Natural killer cell (primary cell): ENCODE measurements around the gene NUBP2. TPM values are rescaled to one million over a fixed set of nuclear protein-coding genes. Genes with fewer than 3 reads are reported as not detected.

Source experiments
- ATAC-seq, 3 donors: fragments of 150-1000 bp in 2 of 3; fragments of 200-7000 bp in 1 of 3; cut with Tn5 transposase; 1 replicate in 1 of 3; 2 replicates in 2 of 3; pipeline ENCODE4 v1.10.0; 2021; ENCODE audit warnings: mild to moderate bottlenecking in 2 of 3, moderate library complexity in 2 of 3
- DNase-seq, 2 donors: peaks; one replicate each; pipeline versions ENCODE4 v3.0.0 to v3.0.0-alpha.2; 2013 to 2021; ENCODE audit warnings: mixed read lengths in 1 of 2
- H3K27ac ChIP-seq: one replicate; pipeline ENCODE4 v1.5.1; 2013; ENCODE audit warnings: mild to moderate bottlenecking, low read length
- H3K27me3 ChIP-seq: one replicate; pipeline ENCODE4 v1.6.1; 2013; ENCODE audit warnings: low read length; ENCODE audit not compliant: control insufficient read depth, insufficient read depth
- H3K36me3 ChIP-seq: one replicate; pipeline ENCODE4 v1.6.1; 2013; ENCODE audit warnings: low read length; ENCODE audit not compliant: control insufficient read depth, insufficient read depth
- H3K4me1 ChIP-seq: one replicate; pipeline ENCODE4 v1.6.1; 2013; ENCODE audit warnings: low read length; ENCODE audit not compliant: control insufficient read depth, insufficient read depth
- H3K4me3 ChIP-seq: one replicate; pipeline ENCODE4 v1.5.1; 2013; ENCODE audit warnings: low read length
- H3K9me3 ChIP-seq: one replicate; pipeline ENCODE4 v1.6.1; 2013; ENCODE audit warnings: low read length; ENCODE audit not compliant: control insufficient read depth, insufficient read depth
- H3K27ac Mint-ChIP-seq, 2 donors: one replicate each; pipeline ENCODE4 v1.8.0; 2022; ENCODE audit warnings: mild to moderate bottlenecking in 2 of 2, mixed read lengths in 2 of 2, moderate library complexity in 1 of 2
- H3K27me3 Mint-ChIP-seq, 2 donors: one replicate each; pipeline ENCODE4 v1.8.0; 2022; ENCODE audit warnings: low read depth in 2 of 2, mixed read lengths in 2 of 2
- H3K36me3 Mint-ChIP-seq: one replicate; pipeline ENCODE4 v1.8.0; 2022; ENCODE audit warnings: mixed read lengths
- H3K4me1 Mint-ChIP-seq, 2 donors: one replicate each; pipeline ENCODE4 v1.8.0; 2022; ENCODE audit warnings: mixed read lengths in 2 of 2
- H3K4me3 Mint-ChIP-seq: one replicate; pipeline ENCODE4 v1.8.0; 2022; ENCODE audit warnings: mild to moderate bottlenecking, moderate library complexity, mixed read lengths
- H3K9me3 Mint-ChIP-seq, 2 donors: one replicate each; pipeline ENCODE4 v1.8.0; 2022; ENCODE audit warnings: mixed read lengths in 2 of 2
- CTCF ChIP-seq: fragments of 200-600 bp; IDR thresholded peaks from one replicate; pipeline ENCODE4 v1.8.0; 2022; ENCODE audit warnings: antibody characterized with exemption
- WGBS: methylation state at CpG from one replicate; pipeline ENCODE4 v1.1.7; 2013; ENCODE audit warnings: missing lambda C conversion rate; ENCODE audit not compliant: insufficient coverage; 5-methylcytosine and 5-hydroxymethylcytosine counted together
- intact Hi-C: fragments of 100-400 bp; cut with micrococcal nuclease; formaldehyde crosslinking; loops from one replicate; pipeline ENCODE4 v1.14.2; 2022
- total RNA-seq, 4 donors: library from RNA; stranded (reverse); fragments of 120-200 nt in 1 of 4; gene quantifications; one replicate each; pipeline versions ENCODE4 v1.2.3 to v1.2.4, GENCODE V29; 2013 to 2022

NUBP2 gene
- total RNA-seq, 3 donors from 2014 or later (not counting 1 experiment from before 2014, with no cell fraction given): 39.5 to 51.9 (median 49.4) TPM

- Mint-ChIP-seq H3K9me3 (no peaks in the 10 kb centered on the region), H3K27ac (no peak overlapping the region), H3K4me1 (peaks cover 6% of the 10 kb centered on the region in 2 donors), H3K27me3 (no peaks in the 10 kb centered on the region), H3K36me3 (peaks cover 5% of the 10 kb centered on the region), H3K4me3 (no peak overlapping the region)
- Histone ChIP-seq H3K36me3 (peaks cover 60% of the 10 kb centered on the region), H3K4me1 (no peaks in the 10 kb centered on the region), H3K27me3 (no peaks in the 10 kb centered on the region), H3K4me3 (no peak overlapping the region), H3K27ac (no peak overlapping the region), H3K9me3 (no peaks in the 10 kb centered on the region)
- intact Hi-C loops: no loop called here
- no peak for TF ChIP-seq CTCF
- 98% methylated on average over 25 of the region's 29 CpGs for WGBS
- no peak for DNase-seq
- ATAC-seq: no peak
These were observed 33.3 kb upstream of the NUBP2 start for GRCh38 chr16:1749152-1750117.

GRCh38 chr16:1751946-1752345, 30.8 kb upstream of the NUBP2 start:
- H3K27ac ChIP-seq: no peak overlapping the region
- H3K27ac Mint-ChIP-seq: no peak overlapping the region
- H3K4me1 ChIP-seq: peaks cover 1% of the 10 kb centered on the region
- H3K9me3 Mint-ChIP-seq: no peaks in the 10 kb centered on the region
- peaks cover 47% of the 10 kb centered on the region for H3K36me3 ChIP-seq
- H3K4me3 ChIP-seq: no peak overlapping the region
- intact Hi-C loops: no loop called here
- peaks cover 0 to 5% of the 10 kb centered on the region in 2 donors for H3K4me1 Mint-ChIP-seq
- 97% methylated on average over 16 of the region's 16 CpGs for WGBS
- DNase-seq (no peak), ATAC-seq (no peak)
- TF ChIP-seq CTCF: no peak
- H3K9me3 ChIP-seq: no peaks in the 10 kb centered on the region
- H3K27me3 Mint-ChIP-seq: no peaks in the 10 kb centered on the region
- no peaks in the 10 kb centered on the region for H3K27me3 ChIP-seq
- no peak overlapping the region for H3K4me3 Mint-ChIP-seq
- H3K36me3 Mint-ChIP-seq: no peaks in the 10 kb centered on the region

- Histone ChIP-seq H3K9me3 (no peaks in the 10 kb centered on the region), H3K27me3 (no peaks in the 10 kb centered on the region), H3K36me3 (peaks cover 39% of the 10 kb centered on the region), H3K27ac (no peak overlapping the region), H3K4me3 (no peak overlapping the region), H3K4me1 (peaks cover 10% of the 10 kb centered on the region)
- Mint-ChIP-seq H3K27ac (no peak overlapping the region), H3K4me3 (no peak overlapping the region), H3K4me1 (peaks cover 0 to 6% of the 10 kb centered on the region in 2 donors), H3K9me3 (no peaks in the 10 kb centered on the region), H3K36me3 (no peaks in the 10 kb centered on the region), H3K27me3 (no peaks in the 10 kb centered on the region)
- intact Hi-C loops: no loop called here
- no peak for ATAC-seq
- no peak for DNase-seq
- no peak for TF ChIP-seq CTCF
- 98% methylated on average over 12 of the region's 14 CpGs for WGBS
These were observed 29.9 kb upstream of the NUBP2 start for GRCh38 chr16:1752853-1753252.
